Measurements from ENCODE around the gene SCAANT1.

GRCh38 chr3:63949005-63949404 lies 36.8 kb upstream of the SCAANT1 start:
- TF ChIP-seq CTCF (conservative IDR thresholded peaks at IDR 0.05) = no peak
- TF ChIP-seq EZH2 (IDR thresholded peaks at IDR 0.05; ENCODE audit: low read depth) = no peak
